CD4-positive, alpha-beta T cell (primary cell): ENCODE data around the gene TAGLN3. TPM values are rescaled to one million over a fixed set of nuclear protein-coding genes. Genes with fewer than 3 reads are reported as not detected.

Experiments used
- ATAC-seq: fragments of 200-7000 bp; cut with Tn5 transposase; one replicate; pipeline ENCODE4 v1.10.0; 2022; ENCODE audit warnings: mild to moderate bottlenecking; ENCODE audit not compliant: poor library complexity
- CTCF ChIA-PET: fragments of 350-600 bp; sonication (Branson Sonifier 250); formaldehyde crosslinking; loops from one replicate; lab custom pipeline; 2021; ENCODE audit warnings: antibody characterized with exemption, inconsistent platforms; lab: Charles Lee
- POLR2A ChIA-PET: fragments of 350-600 bp; sonication (Branson Sonifier 250); formaldehyde crosslinking; loops from one replicate; lab custom pipeline; 2021; ENCODE audit warnings: antibody characterized with exemption, inconsistent platforms; lab: Charles Lee
- DNase-seq, 14 experiments: peaks; one replicate each; pipeline ENCODE4 v3.0.0-alpha.2; 2013 to 2020; ENCODE audit warnings: mixed read lengths in 2 of 14
- H3K27ac ChIP-seq, 2 donors: one replicate each; pipeline versions ENCODE4 v1.5.1 to v1.7.0; 2013; ENCODE audit warnings: low read length in 2 of 2, low read depth in 1 of 2, mild to moderate bottlenecking in 1 of 2
- H3K27me3 ChIP-seq, 2 experiments: 1 replicate in 1 of 2; 2 replicates in 1 of 2; pipeline versions ENCODE4 v1.6.1 to v1.7.0; 2013; ENCODE audit warnings: low read length in 2 of 2, control low read depth in 1 of 2, mild to moderate bottlenecking in 1 of 2, moderate library complexity in 1 of 2; ENCODE audit not compliant: insufficient read depth in 2 of 2, control insufficient read depth in 1 of 2
- H3K36me3 ChIP-seq: one replicate; pipeline ENCODE4 v1.6.1; 2013; ENCODE audit warnings: low read length, control low read depth; ENCODE audit not compliant: insufficient read depth
- H3K4me1 ChIP-seq: one replicate; pipeline ENCODE4 v1.6.1; 2013; ENCODE audit warnings: low read length, control low read depth; ENCODE audit not compliant: insufficient read depth
- H3K4me3 ChIP-seq: one replicate; pipeline ENCODE4 v1.5.1; 2013; ENCODE audit warnings: mild to moderate bottlenecking, low read length, moderate library complexity
- H3K9me3 ChIP-seq, 2 experiments: 1 replicate in 1 of 2; 2 replicates in 1 of 2; pipeline versions ENCODE4 v1.6.1 to v1.7.0; 2013; ENCODE audit warnings: low read length in 2 of 2, mild to moderate bottlenecking in 2 of 2, control low read depth in 1 of 2, moderate library complexity in 1 of 2; ENCODE audit not compliant: control insufficient read depth in 1 of 2, insufficient read depth in 1 of 2
- H3K27ac Mint-ChIP-seq: one replicate; pipeline ENCODE4 v1.8.0; 2020; ENCODE audit warnings: mixed read lengths
- H3K27me3 Mint-ChIP-seq: one replicate; pipeline ENCODE4 v1.8.0; 2021; ENCODE audit warnings: mixed read lengths
- H3K36me3 Mint-ChIP-seq: one replicate; pipeline ENCODE4 v1.8.0; 2021; ENCODE audit warnings: low read depth, mixed read lengths
- H3K4me1 Mint-ChIP-seq: one replicate; pipeline ENCODE4 v1.8.0; 2021; ENCODE audit warnings: low read depth, mixed read lengths
- H3K4me3 Mint-ChIP-seq: one replicate; pipeline ENCODE4 v1.8.0; 2020; ENCODE audit warnings: mild to moderate bottlenecking, mixed read lengths
- H3K9me3 Mint-ChIP-seq: one replicate; pipeline ENCODE4 v1.8.0; 2020; ENCODE audit warnings: mixed read lengths
- CTCF ChIP-seq: fragments of 200-600 bp; IDR thresholded peaks from one replicate; pipeline ENCODE4 v1.8.0; 2022; ENCODE audit warnings: antibody characterized with exemption, mild to moderate bottlenecking
- intact Hi-C, 2 experiments: fragments of 100-400 bp; cut with DNase I in 1 of 2; cut with micrococcal nuclease in 1 of 2; formaldehyde crosslinking; loops; one replicate each; pipeline versions ENCODE4 v1.15.1 to v1.9.0; 2023 to 2025; cut with DNase I, micrococcal nuclease
- total RNA-seq, 174 experiments: library from RNA in 2 of 174; stranded (reverse) in 2 of 174; gene quantifications; one replicate each; pipeline ENCODE4 v1.2.3 and lab custom pipeline; 2021 to 2026

TAGLN3 gene
- total RNA-seq, 2 experiments from 2014 or later, result 0.28 TPM; not detected in 1

- H3K27me3 ChIP-seq, result no peaks in the 10 kb centered on the region
- TF ChIP-seq CTCF, result no peak
- Mint-ChIP-seq H3K36me3 (peaks cover 34% of the 10 kb centered on the region), H3K4me1 (peaks cover 56% of the 10 kb centered on the region), H3K9me3 (no peaks in the 10 kb centered on the region), H3K27ac (peak overlapping the region; percentile 94), H3K4me3 (peak overlapping the region; percentile 95), H3K27me3 (no peaks in the 10 kb centered on the region)
- H3K4me1 ChIP-seq, result peaks cover 11% of the 10 kb centered on the region
- intact Hi-C loops, result loop anchor here (5.0 to 10.0 kb wide), 4 partner anchors 33 to 905 kb away; partner anchors contain the start of genes CD96 (in 1 of the 2) and NECTIN3 (in 1 of the 2)
- H3K4me3 ChIP-seq, result peak overlapping the region; percentile 75
- ChIA-PET CTCF (interaction anchor here (1.1 to 3.6 kb wide), 4 partner anchors 10 to 262 kb away, joined by 5 to 16 read pairs (median 6); no protein-coding TSS in a partner anchor), POLR2A (interaction anchor here (0.6 to 2.4 kb wide), 23 partner anchors 7 to 996 kb away, joined by 3 to 41 read pairs (median 7); partner anchors contain the start of genes ATG3, CD200R1, PHLDB2 and SLC35A5)
- H3K9me3 ChIP-seq, result no peaks in the 10 kb centered on the region
- DNase-seq (peak in 3 of 14 experiments; percentile 27 to 49 (median 49)), ATAC-seq (peak; percentile 8)
- peaks cover 5% of the 10 kb centered on the region for H3K36me3 ChIP-seq
- peak overlapping the region; percentile 56 to 74 for H3K27ac ChIP-seq
These were observed 19.2 kb upstream of the TAGLN3 start for GRCh38 chr3:111979434-111980038.

GRCh38 chr3:111980716-111981456 lies 17.8 kb upstream of the TAGLN3 start:
- ChIA-PET CTCF (interaction anchor here (0.8 to 1.8 kb wide), 2 partner anchors 14 to 33 kb away, joined by 4 to 5 read pairs; no protein-coding TSS in a partner anchor), POLR2A (interaction anchor here (0.8 to 2.3 kb wide), 3 partner anchors 9 to 315 kb away, joined by 3 to 15 read pairs (median 3); no protein-coding TSS in a partner anchor)
- H3K4me1 Mint-ChIP-seq, result peaks cover 69% of the 10 kb centered on the region
- H3K4me3 ChIP-seq, result no peak overlapping the region
- DNase-seq (no peak), ATAC-seq (no peak)
- no peaks in the 10 kb centered on the region for H3K9me3 Mint-ChIP-seq
- intact Hi-C loops, result no loop called here
- TF ChIP-seq CTCF, result no peak
- H3K27ac Mint-ChIP-seq, result no peak overlapping the region
- H3K27me3 Mint-ChIP-seq, result no peaks in the 10 kb centered on the region
- peak overlapping the region; percentile 95 for H3K4me3 Mint-ChIP-seq
- H3K36me3 ChIP-seq, result peaks cover 6% of the 10 kb centered on the region
- H3K9me3 ChIP-seq, result no peaks in the 10 kb centered on the region
- H3K27me3 ChIP-seq, result no peaks in the 10 kb centered on the region
- no peak overlapping the region for H3K27ac ChIP-seq
- H3K4me1 ChIP-seq, result peaks cover 11% of the 10 kb centered on the region
- H3K36me3 Mint-ChIP-seq, result peaks cover 47% of the 10 kb centered on the region

GRCh38 chr3:111981457-111981763 lies 17.3 kb upstream of the TAGLN3 start:
- H3K27ac ChIP-seq, result no peak overlapping the region
- Mint-ChIP-seq H3K36me3 (peaks cover 52% of the 10 kb centered on the region), H3K27me3 (no peaks in the 10 kb centered on the region), H3K27ac (no peak overlapping the region), H3K4me3 (peak overlapping the region; percentile 52), H3K9me3 (no peaks in the 10 kb centered on the region), H3K4me1 (peaks cover 74% of the 10 kb centered on the region)
- H3K27me3 ChIP-seq, result no peaks in the 10 kb centered on the region
- intact Hi-C loops, result no loop called here
- H3K4me1 ChIP-seq, result peaks cover 11% of the 10 kb centered on the region
- no peak overlapping the region for H3K4me3 ChIP-seq
- no peak for TF ChIP-seq CTCF
- peaks cover 8% of the 10 kb centered on the region for H3K36me3 ChIP-seq
- POLR2A ChIA-PET, result interaction anchor here (0.8 to 1.2 kb wide), 2 partner anchors 8 to 315 kb away, joined by 3 read pairs; no protein-coding TSS in a partner anchor
- H3K9me3 ChIP-seq, result no peaks in the 10 kb centered on the region
- CTCF ChIA-PET, result interaction anchor here (1.8 kb wide), 1 partner anchor 32 kb away, joined by 5 read pairs; no protein-coding TSS in a partner anchor
- DNase-seq (no peak), ATAC-seq (no peak)
